GM19240 (cell line): ENCODE data around the gene KIF25.

ENCODE experiments used
- DNase-seq: peaks from one replicate; pipeline ENCODE4 v3.0.0; 2011; ENCODE audit warnings: low spot score; ENCODE audit not compliant: insufficient read length

KIF25 gene

GRCh38 chr6:168087436-168088160, 90.1 kb downstream of the KIF25 start:
- no peak for DNase-seq

- DNase-seq = no peak
Observed at GRCh38 chr6:168088161-168089053, 90.9 kb downstream of the KIF25 start.

GRCh38 chr6:168089186-168090063, 92.0 kb downstream of the KIF25 start:
- no peak for DNase-seq

GRCh38 chr6:168090064-168090690, 92.7 kb downstream of the KIF25 start:
- DNase-seq = no peak

GRCh38 chr6:168090706-168091105, 93.2 kb downstream of the KIF25 start:
- DNase-seq = no peak

- DNase-seq = no peak
Observed at GRCh38 chr6:168091381-168092264, 94.2 kb downstream of the KIF25 start.

GRCh38 chr6:168092541-168092940, 95.1 kb downstream of the KIF25 start:
- no peak for DNase-seq

GRCh38 chr6:168093071-168093505, 95.6 kb downstream of the KIF25 start:
- DNase-seq = no peak

- no peak for DNase-seq
Observed at GRCh38 chr6:168093634-168094033, 96.2 kb downstream of the KIF25 start.
